GM18867 (cell line): ENCODE measurements around the gene AQP2.

ENCODE experiments used
- ATAC-seq: cut with Tn5 transposase; IDR thresholded peaks from one replicate; pipeline ENCODE4 v1.9.1; 2021; ENCODE audit warnings: mild to moderate bottlenecking, moderate library complexity; ENCODE audit not compliant: unreplicated experiment

AQP2 gene

GRCh38 chr12:49939707-49940106 is 10.8 kb upstream of the AQP2 start:
- ATAC-seq: no peak

- ATAC-seq: no peak
Observed at GRCh38 chr12:49941556-49942511, 8.7 kb upstream of the AQP2 start.

- ATAC-seq: no peak
Observed at GRCh38 chr12:49942512-49942893, 8.0 kb upstream of the AQP2 start.

GRCh38 chr12:49942921-49943624 is 7.5 kb upstream of the AQP2 start:
- ATAC-seq: no peak

- ATAC-seq: no peak
Observed at GRCh38 chr12:49943625-49943960, 6.9 kb upstream of the AQP2 start.

GRCh38 chr12:49944046-49944445 is 6.5 kb upstream of the AQP2 start:
- no peak for ATAC-seq

GRCh38 chr12:49944718-49945117 is 5.8 kb upstream of the AQP2 start:
- no peak for ATAC-seq

- ATAC-seq: peak; percentile 83
Observed at GRCh38 chr12:49945394-49946080, 5.0 kb upstream of the AQP2 start.

- ATAC-seq: no peak
Observed at GRCh38 chr12:49946086-49946485, 4.5 kb upstream of the AQP2 start.

GRCh38 chr12:49946497-49946896 is 4.0 kb upstream of the AQP2 start:
- no peak for ATAC-seq

GRCh38 chr12:49947593-49948226 is 2.8 kb upstream of the AQP2 start:
- no peak for ATAC-seq

- no peak for ATAC-seq
Observed at GRCh38 chr12:49948866-49949845, 1.4 kb upstream of the AQP2 start.

GRCh38 chr12:49949866-49950265 is 671 bp upstream of the AQP2 start:
- no peak for ATAC-seq

GRCh38 chr12:49951411-49952240 is 1.1 kb downstream of the AQP2 start:
- no peak for ATAC-seq

- ATAC-seq: no peak
Observed at GRCh38 chr12:49952391-49953055, 2.0 kb downstream of the AQP2 start.

- no peak for ATAC-seq
Observed at GRCh38 chr12:49953151-49953550, 2.6 kb downstream of the AQP2 start.

- ATAC-seq: no peak
Observed at GRCh38 chr12:49953961-49954846, 3.7 kb downstream of the AQP2 start.
